Measurements from ENCODE around the gene TRIM40.

The TRIM40 gene

DNA sequence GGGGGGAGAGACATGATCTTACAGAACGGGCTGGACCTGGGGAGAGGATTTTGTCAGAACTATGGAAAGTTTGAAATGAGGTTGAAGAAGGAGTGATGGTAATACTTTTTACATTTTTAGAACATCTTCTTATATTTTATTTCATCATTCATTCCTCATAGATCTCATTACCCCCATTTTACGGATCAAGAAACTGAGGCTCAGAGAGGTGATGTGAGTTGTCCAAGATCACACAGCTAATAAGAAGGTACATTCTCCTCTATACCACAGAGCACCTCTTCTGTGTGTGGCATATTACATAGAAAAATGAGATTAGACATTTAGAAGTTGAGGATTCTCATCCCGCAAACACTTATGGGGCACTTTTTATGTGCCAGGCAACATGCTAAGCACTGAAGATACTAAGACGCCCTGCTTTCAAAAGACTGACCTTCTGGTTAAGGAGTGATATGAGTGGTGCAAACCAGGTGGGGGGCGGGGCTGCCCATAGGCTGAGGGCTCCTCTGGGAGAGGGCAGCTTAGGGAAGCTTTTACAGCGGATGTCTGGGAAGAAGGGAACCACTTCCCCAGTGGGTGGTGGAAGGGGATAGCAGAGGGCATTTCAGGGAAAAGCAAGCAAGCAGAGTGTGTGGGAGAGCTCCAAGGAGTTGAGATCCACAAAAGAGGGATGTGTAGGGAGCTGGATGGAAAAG, 42.9 kb upstream of the TRIM40 start:
- H3K27ac ChIP-seq (ENCODE audit: low read length): no peak overlapping the region
- no peaks in the 10 kb centered on the region for H3K4me1 ChIP-seq (ENCODE audit: low read length)
- H3K4me2 ChIP-seq (ENCODE audit: low read depth, low read length): no peak overlapping the region
- no peak overlapping the region for H3K9ac ChIP-seq (ENCODE audit: low read length)
- DNase-seq: no peak
- no peaks in the 10 kb centered on the region for H3K9me3 ChIP-seq (replicated peaks; ENCODE audit: insufficient read depth, low read length)
- no peaks in the 10 kb centered on the region for H3K9me2 ChIP-seq (replicated peaks; ENCODE audit: insufficient read depth, low read length)
- H3F3A ChIP-seq (ENCODE audit: insufficient read depth, low read length): no peaks in the 10 kb centered on the region
- no peaks in the 10 kb centered on the region for H3K36me3 ChIP-seq (replicated peaks; ENCODE audit: insufficient read depth, low read length)
- H4K20me1 ChIP-seq (ENCODE audit: insufficient read depth, low read length): no peaks in the 10 kb centered on the region
- no peaks in the 10 kb centered on the region for H3K79me2 ChIP-seq (ENCODE audit: low read length)
- no peak overlapping the region for H2AFZ ChIP-seq (ENCODE audit: low read length)
- TF ChIP-seq EZH2phosphoT487 (IDR thresholded peaks at IDR 0.05; ENCODE audit: low read length): no peak
- TF ChIP-seq EZH2 (optimal IDR thresholded peaks at IDR 0.05; ENCODE audit: low read depth, low read length): no peak
- TF ChIP-seq, protein P1, sequence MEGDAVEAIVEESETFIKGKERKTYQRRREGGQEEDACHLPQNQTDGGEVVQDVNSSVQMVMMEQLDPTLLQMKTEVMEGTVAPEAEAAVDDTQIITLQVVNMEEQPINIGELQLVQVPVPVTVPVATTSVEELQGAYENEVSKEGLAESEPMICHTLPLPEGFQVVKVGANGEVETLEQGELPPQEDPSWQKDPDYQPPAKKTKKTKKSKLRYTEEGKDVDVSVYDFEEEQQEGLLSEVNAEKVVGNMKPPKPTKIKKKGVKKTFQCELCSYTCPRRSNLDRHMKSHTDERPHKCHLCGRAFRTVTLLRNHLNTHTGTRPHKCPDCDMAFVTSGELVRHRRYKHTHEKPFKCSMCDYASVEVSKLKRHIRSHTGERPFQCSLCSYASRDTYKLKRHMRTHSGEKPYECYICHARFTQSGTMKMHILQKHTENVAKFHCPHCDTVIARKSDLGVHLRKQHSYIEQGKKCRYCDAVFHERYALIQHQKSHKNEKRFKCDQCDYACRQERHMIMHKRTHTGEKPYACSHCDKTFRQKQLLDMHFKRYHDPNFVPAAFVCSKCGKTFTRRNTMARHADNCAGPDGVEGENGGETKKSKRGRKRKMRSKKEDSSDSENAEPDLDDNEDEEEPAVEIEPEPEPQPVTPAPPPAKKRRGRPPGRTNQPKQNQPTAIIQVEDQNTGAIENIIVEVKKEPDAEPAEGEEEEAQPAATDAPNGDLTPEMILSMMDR (IDR thresholded peaks at IDR 0.05; ENCODE audit: low read length): no peak
- peaks cover 37% of the 10 kb centered on the region for H3K27me3 ChIP-seq (replicated peaks; ENCODE audit: insufficient read depth, low read length)
- H3K4me3 ChIP-seq (ENCODE audit: low read length): no peak overlapping the region

DNA sequence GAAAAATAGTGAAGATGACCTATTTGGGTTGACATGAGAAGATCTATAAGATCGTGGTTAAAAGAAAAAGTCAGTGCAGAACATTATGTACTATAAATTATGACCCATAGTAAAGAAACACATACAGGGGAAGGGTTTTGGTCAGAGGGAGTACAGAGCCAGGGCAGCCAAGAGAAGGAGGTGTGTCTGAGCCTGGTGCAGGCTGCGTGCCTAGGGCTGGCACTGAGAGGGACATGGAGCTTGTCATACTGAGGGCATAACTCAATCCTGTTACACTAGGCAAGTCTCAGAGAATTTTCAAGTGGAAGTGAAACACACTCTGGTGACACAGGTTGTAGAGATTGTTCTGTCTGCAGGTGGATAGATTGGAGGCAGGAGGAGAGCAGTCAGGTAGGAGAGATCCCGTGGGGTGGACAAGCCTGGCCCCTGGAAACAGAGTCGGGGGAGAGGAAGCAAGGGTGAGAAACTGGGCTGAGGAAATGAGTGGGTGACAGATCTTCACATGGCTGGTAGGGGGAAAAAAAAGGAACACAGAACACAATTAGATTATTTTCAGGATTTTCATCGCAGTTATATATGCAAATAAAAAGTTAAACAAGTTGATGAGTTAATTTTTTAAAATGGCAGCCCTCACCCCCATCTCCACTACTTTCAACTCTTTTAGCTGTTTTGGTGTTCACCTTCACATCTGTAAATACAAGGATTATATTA, 41.8 kb upstream of the TRIM40 start:
- Histone ChIP-seq H3K27ac (ENCODE audit: low read length) (no peak overlapping the region), H2AFZ (ENCODE audit: low read length) (no peak overlapping the region), H3K9me2 (replicated peaks; ENCODE audit: insufficient read depth, low read length) (no peaks in the 10 kb centered on the region), H3K27me3 (replicated peaks; ENCODE audit: insufficient read depth, low read length) (peaks cover 42% of the 10 kb centered on the region), H3K79me2 (ENCODE audit: low read length) (no peaks in the 10 kb centered on the region), H3K36me3 (replicated peaks; ENCODE audit: insufficient read depth, low read length) (no peaks in the 10 kb centered on the region), H4K20me1 (ENCODE audit: insufficient read depth, low read length) (no peaks in the 10 kb centered on the region), H3K9ac (ENCODE audit: low read length) (no peak overlapping the region), H3K4me2 (ENCODE audit: low read depth, low read length) (no peak overlapping the region), H3K9me3 (replicated peaks; ENCODE audit: insufficient read depth, low read length) (no peaks in the 10 kb centered on the region), H3F3A (ENCODE audit: insufficient read depth, low read length) (no peaks in the 10 kb centered on the region), H3K4me3 (ENCODE audit: low read length) (no peak overlapping the region), H3K4me1 (ENCODE audit: low read length) (no peaks in the 10 kb centered on the region)
- DNase-seq: no peak
- no peak for TF ChIP-seq EZH2 (optimal IDR thresholded peaks at IDR 0.05; ENCODE audit: low read depth, low read length)
- no peak for TF ChIP-seq EZH2phosphoT487 (IDR thresholded peaks at IDR 0.05; ENCODE audit: low read length)
- TF ChIP-seq, protein P1 (IDR thresholded peaks at IDR 0.05; ENCODE audit: low read length): no peak

DNA sequence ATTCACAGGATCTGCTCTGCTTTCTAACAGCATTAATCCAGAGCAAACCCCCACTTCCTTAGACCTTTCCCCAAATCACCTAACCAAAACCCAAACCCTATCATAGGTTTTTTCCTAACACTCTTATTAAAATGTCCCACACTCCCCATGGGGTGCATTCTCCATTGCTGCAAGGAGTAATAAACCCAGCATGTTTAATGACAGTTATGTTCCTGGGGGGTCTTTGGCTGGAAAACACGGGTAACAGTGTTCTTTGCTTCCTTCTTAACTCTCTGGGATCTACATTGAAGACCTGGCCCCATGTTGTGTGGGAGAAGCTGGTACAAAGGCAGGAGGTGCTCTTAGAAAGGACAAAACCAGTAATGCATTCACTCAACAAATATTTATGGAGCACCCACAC, 39.1 kb upstream of the TRIM40 start:
- no peak overlapping the region for H3K4me2 ChIP-seq (ENCODE audit: low read depth, low read length)
- no peaks in the 10 kb centered on the region for H3K9me2 ChIP-seq (replicated peaks; ENCODE audit: insufficient read depth, low read length)
- DNase-seq: no peak
- peaks cover 8% of the 10 kb centered on the region; the same call in 1 of the 2 replicates for H3K4me1 ChIP-seq (ENCODE audit: low read length)
- TF ChIP-seq, protein P1 (IDR thresholded peaks at IDR 0.05; ENCODE audit: low read length): no peak
- TF ChIP-seq EZH2 (optimal IDR thresholded peaks at IDR 0.05; ENCODE audit: low read depth, low read length) (no peak), EZH2phosphoT487 (IDR thresholded peaks at IDR 0.05; ENCODE audit: low read length) (no peak)
- peaks cover 8% of the 10 kb centered on the region for H3F3A ChIP-seq (ENCODE audit: insufficient read depth, low read length)
- H3K4me3 ChIP-seq (ENCODE audit: low read length): no peak overlapping the region
- H4K20me1 ChIP-seq (ENCODE audit: insufficient read depth, low read length): no peaks in the 10 kb centered on the region
- H3K9me3 ChIP-seq (replicated peaks; ENCODE audit: insufficient read depth, low read length): no peaks in the 10 kb centered on the region
- H3K36me3 ChIP-seq (replicated peaks; ENCODE audit: insufficient read depth, low read length): no peaks in the 10 kb centered on the region
- H2AFZ ChIP-seq (ENCODE audit: low read length): no peak overlapping the region
- peaks cover 57% of the 10 kb centered on the region for H3K27me3 ChIP-seq (replicated peaks; ENCODE audit: insufficient read depth, low read length)
- no peak overlapping the region for H3K27ac ChIP-seq (ENCODE audit: low read length)
- no peaks in the 10 kb centered on the region for H3K79me2 ChIP-seq (ENCODE audit: low read length)
- no peak overlapping the region for H3K9ac ChIP-seq (ENCODE audit: low read length)

Data from MM.1S (cell line).